Measurements from ENCODE around the gene KANSL1L.

DNA sequence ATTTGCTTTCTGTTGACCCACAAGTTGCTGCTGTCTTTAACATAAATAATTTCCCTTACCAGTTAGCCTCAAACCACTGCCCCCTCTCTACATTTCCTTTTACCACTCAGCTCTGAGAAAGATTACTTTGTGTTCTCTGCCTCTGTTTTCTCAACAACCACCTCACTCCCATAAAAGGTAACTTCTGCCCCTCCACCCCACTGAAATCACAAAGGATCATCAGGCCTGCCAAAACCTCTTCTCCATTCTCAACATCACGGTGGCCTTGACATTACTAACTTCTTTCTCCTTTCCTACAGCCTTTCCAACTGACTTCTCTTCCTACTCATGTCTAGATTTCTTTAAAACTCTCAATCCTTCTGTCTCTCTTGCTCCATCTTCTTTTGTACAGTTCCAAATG lies 43.9 kb upstream of the KANSL1L start:
- TF ChIP-seq, protein P1, sequence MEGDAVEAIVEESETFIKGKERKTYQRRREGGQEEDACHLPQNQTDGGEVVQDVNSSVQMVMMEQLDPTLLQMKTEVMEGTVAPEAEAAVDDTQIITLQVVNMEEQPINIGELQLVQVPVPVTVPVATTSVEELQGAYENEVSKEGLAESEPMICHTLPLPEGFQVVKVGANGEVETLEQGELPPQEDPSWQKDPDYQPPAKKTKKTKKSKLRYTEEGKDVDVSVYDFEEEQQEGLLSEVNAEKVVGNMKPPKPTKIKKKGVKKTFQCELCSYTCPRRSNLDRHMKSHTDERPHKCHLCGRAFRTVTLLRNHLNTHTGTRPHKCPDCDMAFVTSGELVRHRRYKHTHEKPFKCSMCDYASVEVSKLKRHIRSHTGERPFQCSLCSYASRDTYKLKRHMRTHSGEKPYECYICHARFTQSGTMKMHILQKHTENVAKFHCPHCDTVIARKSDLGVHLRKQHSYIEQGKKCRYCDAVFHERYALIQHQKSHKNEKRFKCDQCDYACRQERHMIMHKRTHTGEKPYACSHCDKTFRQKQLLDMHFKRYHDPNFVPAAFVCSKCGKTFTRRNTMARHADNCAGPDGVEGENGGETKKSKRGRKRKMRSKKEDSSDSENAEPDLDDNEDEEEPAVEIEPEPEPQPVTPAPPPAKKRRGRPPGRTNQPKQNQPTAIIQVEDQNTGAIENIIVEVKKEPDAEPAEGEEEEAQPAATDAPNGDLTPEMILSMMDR (IDR thresholded peaks at IDR 0.05), result no peak
- TF ChIP-seq EP300 (IDR thresholded peaks at IDR 0.05), result no peak
